Ecto neural progenitor cell (in vitro differentiated cells): ENCODE results near the gene MSLN.

Source experiments
- DNase-seq: peaks from one replicate; pipeline ENCODE4 v3.0.0-alpha.2; 2018; ENCODE audit warnings: low spot score

MSLN gene

DNA sequence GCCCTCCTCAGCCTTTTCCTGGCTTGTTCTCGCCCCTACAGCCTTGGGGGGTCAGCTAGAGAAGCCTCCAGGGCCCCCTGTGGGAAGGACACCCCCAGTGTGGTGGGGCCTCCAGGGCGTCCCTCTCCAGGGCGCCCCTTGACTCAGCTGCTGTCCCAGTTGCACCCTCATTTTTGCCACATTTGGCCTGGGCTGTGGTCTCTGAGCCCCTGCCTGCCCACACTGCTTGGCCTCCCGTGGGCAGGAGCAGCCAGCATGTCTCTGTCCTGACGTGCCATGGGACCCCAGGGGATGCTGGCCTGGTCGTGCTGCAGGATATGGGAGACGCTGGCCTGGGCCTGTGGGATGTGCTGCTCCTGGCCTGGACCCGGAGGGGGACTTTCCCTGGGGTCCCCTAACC is 32.9 kb downstream of the MSLN start:
- no peak for DNase-seq

DNA sequence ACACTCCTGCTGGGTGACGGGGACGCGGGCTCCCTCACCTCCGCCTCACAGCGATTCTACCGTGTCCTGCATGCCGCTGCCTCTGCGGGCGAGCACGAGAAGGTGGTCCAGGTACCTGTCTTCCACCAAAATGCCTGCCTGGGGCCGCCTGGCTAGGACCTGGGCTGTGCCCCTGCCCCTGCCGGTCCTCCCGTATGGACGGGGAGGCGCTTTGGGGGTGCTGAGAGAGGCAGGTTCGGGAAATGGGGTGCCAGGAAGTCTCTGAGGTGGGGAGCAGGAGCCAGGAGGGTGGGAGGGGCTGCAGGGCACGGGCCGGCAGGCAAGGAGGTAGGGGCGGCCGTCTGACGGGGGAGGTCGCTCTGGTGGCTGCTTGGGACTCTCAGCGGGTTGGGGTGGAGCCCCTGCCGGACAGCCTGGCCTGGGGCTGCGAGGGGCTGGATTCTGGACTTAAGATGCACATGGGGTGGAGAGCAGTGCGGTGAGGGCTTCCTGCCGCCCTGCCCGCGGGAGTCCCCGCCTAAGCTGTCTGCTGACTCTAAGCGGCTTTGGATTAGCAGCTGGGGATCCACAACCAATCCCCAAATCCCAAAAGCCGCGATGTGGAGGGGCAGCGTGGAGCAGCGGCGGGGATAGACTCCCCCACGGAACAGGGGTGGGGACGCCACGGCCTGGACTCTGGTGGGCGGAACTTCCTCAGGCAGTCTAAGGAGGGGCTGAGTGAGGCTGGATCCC is 33.7 kb downstream of the MSLN start:
- DNase-seq, result peak; percentile 70

DNA sequence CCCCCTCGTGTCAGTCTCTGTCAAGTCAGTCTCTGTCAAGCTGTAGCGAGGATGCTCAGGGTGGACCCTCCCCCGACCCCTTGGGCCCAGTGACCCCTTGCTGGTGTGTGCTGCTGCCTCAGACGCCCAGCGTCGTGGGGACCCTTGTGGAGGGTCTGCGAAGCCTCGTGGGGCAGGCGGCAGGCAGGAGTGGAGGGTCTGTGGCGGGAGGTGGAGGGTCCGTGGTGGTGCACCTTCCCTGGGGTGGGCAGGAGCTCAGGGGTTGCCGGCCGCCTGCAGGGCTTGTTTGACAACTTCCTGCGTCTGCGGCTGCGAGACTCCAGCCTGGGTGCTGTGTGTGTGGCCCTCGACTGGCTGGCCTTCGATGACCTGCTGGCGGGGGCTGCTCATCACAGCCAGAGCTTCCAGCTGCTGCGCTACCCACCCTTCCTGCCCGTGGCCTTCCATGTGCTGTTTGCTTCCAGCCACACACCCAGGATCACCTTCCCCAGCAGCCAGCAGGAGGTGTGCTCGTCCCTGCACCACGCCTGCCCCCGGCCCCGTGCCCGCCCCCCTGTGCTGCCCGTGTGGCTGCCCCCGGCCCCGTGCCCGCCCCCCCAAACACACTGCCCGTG is 34.4 kb downstream of the MSLN start:
- no peak for DNase-seq

DNA sequence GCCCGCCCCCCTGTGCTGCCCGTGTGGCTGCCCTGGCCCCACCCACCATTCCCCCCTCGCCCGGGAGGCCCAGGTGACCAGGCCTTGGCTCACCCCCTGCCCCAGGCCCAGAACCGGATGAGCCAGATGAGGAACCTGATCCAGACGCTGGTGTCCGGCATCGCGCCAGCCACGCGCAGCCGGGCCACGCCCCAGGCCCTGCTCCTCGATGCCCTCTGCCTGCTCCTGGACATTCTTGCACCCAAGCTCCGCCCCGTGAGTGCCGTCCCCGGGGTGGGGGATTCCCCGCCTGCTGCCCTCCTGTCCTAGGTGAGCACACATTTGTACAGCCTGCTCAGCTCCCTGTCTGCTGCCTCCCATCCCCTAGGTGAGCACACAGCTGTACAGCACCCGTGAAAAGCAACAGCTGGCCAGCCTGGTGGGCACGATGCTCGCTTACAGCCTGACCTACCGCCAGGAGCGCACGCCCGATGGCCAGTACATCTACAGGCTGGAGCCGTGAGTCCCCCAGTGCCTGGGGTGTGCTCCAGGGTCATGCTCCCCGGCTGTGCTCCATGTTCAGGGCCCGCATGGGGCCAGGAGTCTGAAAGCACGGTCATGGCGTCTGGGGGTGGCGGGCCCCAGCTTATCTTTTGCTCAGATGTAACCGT is 35.2 kb downstream of the MSLN start:
- DNase-seq, result no peak

DNA sequence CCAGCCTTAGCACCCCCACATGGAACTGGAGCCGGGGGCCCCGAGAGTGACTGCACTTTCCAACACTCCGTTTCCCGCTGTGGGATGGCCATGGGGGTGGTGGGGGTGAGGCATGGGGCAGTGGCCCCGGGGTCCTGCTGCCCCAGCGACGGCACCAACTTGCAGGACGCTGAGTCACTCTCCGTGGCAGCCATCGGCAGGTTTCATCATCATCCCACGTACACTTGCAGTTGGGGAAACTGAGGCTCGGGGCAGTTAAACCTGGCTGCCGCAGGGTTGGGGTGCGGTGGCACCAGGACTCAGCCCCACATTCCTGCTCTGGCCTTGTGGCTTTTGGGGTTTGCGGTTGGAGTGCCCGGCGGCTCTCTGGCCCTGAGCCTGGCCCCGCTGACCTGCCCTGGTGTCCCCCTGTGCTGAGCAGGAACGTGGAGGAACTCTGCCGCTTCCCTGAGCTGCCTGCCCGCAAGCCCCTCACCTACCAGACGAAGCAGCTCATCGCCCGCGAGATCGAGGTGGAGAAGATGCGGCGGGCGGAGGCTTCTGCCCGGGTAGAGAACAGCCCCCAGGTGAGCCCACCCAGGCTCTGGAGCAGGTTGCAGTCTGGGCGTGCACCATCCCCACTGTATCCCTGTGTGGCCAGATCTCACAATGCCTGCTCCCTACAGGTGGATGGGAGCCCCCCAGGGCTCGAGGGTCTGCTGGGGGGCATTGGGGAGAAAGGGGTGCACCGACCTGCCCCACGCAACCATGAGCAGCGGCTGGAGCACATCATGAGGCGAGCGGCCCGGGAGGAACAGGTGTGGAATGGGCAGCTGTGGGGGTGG is 36.0 kb downstream of the MSLN start:
- DNase-seq, result no peak

DNA sequence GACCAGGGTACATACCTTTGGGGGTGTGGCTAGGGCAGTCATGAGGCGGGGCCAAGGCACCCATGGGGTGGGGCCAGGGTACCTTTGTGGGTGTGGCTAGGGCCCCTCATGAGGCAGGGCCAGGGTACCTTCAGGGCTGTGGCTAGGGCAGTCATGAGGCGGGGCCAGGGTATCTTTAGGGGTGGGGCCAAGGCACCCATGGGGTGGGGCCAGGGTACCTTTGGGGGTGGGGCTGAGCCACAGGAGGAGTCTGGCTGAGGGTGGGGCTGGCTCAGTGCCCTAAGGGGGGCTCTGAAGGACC is 36.5 kb downstream of the MSLN start:
- DNase-seq, result no peak

DNA sequence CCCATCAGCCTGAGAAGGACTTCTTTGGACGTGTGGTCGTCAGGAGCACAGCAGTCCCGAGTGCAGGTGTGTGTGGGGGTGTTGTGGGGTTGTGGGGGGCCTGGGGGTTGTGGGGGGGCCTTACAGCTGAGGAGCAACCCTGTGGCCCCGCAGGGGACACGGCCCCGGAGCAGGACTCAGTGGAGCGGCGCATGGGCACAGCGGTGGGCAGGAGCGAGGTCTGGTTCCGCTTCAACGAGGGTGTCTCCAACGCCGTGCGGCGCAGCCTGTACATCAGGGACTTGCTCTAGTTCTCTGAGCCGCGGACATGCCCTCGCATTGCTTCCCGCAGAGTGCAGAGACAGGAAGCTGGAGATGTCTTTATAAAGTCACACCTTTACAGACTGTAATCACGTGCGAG is 37.2 kb downstream of the MSLN start:
- DNase-seq, result no peak

DNA sequence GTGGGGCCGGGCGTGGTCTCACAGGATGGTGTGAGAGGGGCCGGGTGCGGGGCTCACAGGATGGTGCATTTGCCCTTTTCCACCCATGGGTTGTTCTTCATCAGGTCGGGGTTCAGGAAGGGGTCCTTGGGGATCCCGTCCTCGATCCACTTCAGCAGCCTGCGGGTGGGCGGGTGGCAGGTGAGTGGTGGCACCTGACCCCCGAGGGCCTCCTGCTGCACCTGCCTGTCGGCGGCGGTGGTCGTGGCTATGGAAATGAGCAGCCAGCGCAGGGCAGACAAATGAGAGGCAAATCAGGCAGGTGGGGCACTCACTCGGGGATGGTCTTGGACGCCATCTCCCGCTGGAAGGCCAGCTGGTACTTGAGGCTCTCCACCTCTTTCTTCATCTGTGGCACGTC is 38.1 kb downstream of the MSLN start:
- DNase-seq, result no peak

DNA sequence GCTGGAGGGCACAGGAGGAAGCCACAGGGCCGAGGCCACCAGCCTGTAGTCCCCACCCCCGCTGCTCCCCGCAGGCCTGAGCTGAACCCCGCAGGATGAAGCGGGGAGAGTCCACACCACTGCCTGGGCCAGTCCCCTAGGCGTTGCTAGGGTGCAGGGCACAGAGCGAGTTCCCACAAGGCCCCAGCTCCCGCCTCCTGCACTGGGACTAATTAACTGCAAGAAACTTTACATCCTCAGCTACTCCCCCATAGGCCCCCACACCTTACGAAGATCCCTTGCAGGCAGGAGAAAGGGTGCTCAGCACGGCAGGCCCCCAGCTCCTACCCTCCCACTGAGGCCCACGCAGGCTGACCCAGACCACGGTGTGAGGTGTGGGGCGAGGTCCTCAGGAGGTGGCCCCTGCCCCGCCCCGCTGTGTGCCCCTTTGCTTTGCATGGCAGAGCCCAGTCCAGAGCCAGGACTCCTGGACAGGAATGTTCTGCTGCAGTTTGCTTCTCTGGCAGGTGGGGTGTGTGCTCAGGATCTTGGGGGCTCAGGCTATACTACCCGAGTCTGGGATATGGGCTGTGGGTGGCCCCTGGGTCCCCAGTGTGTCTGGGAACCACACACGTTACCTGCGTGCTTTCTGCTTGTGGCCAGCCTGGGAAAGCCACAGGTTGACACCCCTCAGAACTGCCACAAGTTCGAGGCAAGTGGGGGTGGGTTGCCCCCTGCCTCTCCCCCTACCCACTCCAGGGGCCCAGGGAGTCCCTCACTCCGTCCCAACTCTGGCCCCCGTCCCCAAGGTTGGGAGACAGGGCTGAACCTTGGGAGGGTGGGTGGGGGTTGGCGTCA is 38.8 kb downstream of the MSLN start:
- no peak for DNase-seq

DNA sequence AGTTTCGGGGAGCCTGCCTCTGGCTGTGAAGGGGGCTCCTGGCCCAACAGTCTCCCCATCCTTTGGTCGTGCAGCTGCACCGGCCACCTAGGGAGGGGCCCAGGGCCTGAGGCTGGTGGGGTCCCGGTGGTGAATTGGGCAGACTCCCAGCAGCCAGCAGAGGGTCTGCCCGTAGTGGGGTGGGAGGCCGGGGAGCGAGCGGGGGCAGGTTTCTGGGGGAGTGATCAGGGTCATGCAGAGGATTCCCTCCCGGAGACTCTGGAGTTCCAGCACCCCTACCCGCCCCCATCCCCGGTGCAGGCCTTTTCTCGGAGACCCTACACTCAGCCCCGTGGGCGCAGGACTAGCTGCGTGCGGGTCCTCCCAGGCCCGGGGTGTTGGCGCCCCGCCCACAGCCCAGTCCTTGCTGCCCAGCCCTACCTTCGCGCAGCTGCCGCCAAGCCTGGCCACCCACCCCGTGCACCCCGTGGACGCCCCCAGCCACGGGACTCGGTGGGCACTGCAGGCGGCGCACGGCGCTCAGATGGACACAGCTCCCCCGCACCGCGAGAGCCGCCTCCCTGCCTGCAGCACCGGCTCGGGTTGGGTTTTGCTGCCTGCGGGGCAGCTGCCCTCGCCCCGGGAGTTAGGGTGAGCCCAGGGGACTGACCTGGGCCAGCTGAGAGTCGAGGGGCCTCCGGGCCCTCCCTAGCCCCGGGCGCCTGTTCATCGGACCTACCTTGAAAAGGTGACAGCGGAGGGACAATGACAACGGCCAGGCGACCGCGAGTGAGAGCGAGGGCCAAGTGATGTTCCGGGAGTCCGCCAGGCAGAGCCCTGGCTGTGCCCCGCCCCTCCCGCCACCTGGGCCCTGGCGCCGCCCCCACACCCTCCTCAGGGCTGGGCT is 39.7 kb downstream of the MSLN start, which contains the start of gene GNG13:
Gene GNG13 (minus strand): TSS at position 787 of the 886 bp plus-strand sequence. CDS start 1,657 bp downstream, outside the sequence.
- peak; percentile 79 for DNase-seq

DNA sequence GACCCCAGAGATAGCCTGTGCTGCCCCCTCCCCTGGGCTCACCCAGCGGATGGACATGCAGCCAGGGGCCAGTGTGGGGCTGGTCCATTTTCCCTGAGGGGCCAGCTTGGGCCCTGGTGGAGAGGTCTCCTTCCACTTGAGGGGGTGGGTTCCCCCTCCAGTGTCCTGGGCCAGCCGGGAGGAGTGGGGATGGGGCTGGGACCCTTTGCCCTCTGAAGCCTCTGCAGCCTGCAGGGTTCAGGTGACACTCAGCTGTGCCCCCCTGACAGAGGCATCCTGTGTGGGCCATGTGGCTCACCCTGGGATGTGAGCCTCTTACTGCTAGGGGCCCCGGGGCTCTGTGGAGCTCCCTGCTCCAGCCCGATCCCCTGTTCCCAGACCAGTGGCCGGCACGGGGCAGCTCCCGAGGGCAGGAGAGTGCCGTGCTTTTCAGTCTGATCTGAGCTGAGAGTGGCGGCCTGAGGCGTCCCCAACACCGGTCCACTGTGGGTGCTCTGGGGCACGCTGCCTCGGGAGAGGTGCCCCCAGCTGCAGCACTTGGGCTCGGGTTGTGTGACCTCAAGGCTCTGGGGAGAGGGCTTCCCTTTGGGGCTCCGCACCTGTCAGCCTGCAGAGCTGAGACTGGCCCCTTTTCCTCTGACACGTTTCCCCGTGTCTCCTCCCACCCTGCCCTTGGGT is 40.4 kb downstream of the MSLN start:
- no peak for DNase-seq

DNA sequence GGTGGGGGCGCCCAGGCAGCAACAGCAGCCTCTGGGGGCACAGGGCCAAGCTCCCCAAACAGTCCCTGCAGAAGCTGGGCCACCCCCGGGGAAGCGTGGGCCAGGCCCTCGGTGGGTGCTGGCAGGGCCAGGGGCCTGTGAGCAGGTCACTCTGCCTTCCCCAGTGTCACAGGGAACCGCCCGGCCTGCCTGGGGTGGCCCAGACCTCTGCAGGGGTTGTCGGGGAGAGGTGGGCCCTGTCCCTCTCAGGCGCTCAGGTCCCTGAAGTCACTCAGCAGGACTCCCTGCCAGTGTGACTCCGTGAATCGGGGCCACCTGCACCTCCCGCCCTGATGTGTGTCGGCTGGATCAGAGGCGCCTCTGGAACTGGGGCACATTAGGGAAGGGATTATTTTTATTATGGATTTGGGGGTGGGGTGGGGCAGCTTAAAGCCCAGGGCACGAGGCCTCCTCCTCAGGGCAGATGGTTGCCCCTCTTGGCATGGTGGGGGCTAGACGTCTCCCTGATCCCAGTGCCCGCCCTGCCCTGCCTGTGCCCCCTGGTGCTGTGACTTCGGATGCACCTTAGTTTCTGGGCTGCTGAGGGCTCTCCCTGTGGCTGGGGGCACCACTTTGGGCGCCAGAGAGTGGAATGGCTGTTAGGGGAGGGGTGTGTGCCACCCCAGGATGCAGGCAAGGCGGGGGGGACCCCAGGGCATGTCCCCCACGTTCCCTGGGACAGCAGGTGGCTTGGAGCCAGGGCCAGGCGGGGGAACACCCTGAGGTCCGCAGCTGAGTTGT is 41.2 kb downstream of the MSLN start:
- DNase-seq, result no peak

DNA sequence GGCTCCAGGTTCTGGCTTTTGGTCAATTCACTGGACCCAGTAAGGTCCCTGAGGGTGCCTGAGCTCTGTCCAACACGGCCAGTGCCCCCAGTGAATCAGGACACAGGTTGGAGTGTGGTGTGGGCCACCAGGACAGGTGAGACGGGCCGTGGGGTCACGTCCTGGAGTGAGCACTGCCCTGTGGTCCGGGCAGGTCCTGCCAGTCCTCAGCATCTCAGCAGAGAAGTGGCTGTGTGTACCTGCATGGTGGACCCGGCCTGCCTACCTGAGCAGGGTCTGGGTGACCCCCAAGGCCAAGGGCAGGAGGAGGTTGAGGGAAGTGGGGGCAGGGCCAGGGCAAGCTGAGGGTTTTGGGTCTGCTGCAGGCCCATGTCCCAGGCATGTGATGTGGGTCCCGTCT is 41.9 kb downstream of the MSLN start:
- no peak for DNase-seq

DNA sequence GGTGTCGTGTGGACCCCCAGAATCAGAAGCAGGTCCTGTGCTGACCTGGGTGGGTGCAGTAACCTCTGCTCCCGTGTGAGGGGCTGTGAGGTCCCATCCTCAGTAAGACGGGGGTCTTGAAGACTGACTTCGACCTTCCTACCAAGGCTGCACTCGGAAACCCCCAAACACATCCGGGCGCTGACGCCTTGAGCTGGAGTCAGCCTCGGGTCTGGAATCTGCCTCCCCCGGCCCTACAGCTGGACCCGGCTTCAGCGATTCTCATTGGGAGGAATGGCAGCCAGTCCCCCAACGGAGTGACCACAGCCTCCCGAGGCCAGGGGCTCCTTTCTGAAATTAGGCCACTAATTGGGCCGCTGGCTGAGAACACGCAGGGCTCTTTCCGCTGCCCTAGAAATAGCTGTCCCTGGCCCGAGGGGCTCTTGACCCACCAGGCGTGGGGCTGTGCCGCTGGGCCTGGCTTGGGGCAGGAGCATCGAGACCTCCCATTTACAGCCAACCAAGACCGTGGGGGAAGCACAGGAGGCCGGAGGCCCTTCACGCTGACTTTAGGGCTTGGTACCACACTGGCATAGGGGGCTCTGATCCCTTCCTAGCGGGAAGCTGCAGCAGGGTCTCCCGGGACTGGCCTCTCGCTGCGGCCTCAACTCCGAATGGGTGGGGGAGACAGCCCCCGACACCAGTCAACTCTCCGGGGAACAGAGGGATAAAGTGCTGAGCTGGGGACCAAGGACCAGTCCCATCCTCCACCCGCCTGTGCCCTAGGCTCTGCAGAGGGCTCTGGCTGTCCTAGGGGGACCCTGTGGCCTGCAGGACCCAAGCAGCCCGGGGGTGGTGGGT is 42.6 kb downstream of the MSLN start:
- no peak for DNase-seq

DNA sequence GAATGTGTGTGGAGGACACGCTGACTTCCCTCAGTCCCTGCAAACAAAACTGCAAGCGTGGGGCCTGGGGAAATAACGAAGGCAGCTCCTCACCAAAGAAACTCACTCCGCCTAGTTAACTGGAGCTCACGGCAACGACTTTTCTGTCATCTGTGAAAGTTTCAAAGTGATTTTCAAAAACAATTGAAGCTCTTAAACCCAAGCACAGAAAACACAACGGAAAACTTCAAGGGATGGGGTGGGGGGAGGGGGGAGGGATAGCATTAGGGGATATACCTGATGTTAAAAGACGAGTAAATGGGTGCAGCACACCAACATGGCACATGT is 43.2 kb downstream of the MSLN start:
- DNase-seq, result no peak

DNA sequence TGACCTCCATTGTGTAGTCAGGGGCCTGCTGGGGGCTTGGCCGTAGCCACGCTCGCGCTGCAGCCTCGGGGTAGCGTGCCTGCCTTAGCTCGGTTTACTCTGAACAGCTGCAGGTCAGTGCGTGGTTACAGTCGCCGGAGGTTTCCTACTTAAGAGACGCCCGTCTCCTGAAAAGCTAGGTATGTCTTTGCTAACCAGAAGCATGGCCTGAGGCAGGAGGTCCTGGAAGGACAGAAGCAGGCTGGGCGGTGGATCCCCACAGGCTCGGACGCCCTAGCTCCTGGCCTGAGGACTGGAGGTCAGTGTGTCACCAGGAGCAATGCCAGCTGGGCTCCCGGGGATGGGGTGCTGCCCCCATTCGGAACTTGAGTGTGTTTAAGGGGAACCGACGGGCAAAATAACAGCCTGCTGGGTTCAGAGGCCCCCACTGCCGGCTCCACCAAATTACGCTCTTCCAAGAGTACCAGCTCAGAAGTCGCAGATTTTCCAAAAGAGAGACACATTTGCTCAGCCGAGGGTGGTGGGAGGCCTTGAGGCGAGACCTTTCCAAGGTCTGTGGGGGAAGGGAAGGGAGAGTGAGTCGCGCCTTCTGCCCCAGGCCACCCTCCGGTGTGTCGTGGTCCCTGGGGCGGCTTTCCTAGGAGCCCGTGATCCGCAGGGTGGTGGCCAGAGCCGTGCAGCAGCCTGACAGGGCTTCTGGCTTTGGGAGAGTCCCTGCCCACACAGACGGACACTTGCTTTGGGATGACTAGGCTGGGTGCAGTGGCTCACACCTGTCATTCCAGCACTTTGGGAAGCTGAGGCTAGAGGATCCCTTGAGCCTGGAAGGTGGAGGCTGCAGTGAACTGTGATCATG is 43.9 kb downstream of the MSLN start:
- DNase-seq, result no peak

DNA sequence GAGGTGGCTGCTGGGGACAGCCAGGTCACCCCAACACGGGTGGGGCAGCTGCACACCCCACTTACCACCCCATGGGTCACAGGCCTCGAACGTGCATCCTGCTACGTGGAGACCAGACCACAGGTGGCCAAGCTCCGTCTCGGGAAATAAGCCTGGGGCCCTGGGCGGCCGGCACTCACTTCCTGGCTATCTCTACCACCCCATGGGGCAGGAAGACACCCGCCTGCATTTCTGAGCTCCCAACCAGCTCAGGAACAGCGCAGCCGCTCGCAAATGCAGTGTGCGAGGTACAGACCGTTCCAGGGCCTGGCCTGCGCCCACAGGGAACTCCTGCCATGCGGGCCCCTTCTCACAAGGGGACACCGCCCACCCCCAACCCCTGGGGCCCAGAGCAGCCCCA is 44.9 kb downstream of the MSLN start:
- no peak for DNase-seq
